Superior temporal gyrus (tissue), 1 donor: ENCODE measurements around the gene SERPINE2.
A peak's percentile ranks its signal among the peaks of the same experiment; 100 is the strongest.
"Not testable (repeated sequence)": the region's sequence is repeated elsewhere in the genome, so short reads cannot be mapped to it uniquely, and the experiment has no call there.

Source experiments
- DNase-seq: peaks from one replicate; pipeline ENCODE4 v3.0.0-alpha.2; 2016; ENCODE audit errors: extremely low spot score

Gene SERPINE2

DNA sequence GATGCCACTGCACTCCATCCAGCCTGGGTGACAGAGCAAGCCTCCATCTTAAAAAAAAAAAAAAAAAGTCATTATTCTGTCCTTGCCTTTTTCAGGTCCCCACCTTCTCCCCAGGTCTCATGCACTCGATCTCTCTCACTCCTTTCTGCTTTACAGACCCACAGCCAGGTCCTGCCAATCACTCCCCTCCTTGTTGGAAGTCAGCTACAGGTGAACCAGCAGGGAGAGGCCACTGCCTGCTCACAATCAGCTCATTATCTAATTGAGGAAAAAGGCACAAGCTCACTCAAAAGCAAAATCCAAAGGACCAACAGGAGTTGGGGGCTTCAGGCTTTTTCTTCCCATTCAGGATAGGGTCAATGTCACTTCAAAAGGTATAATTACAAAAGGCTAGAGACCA, 96.0 kb downstream of the SERPINE2 start:
- no peak for DNase-seq

DNA sequence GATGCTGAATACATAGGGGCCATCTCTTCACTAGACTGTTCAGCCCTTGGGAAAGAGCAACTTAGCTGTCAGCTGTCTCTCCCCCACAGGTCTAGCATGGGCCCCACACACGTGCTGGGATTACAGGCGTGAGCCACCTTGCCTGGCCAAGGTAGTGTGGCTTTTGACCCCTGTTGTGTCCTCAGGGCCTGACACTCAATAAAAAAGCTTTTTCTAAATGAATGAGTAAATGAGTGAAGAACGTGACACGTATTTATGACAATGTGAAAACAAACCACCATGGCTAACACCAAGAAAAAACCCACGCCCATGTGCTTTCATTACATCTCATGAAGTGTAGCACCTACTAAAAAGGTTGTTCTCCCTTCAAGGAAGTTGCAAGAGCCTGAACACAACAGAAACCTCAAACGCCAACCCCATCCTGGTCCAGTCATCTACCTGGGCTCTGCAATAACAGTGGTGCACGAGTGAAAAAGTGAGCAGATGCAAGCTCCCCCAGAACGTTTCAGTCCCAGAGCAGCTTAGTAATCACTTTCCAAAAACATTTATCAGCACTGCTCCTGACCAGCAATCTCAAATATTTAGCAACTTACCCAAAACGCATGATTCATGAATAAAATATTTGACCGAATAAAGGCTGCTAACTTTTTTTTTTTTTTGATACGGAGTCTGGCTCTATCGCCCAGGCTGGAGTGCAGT, 97.4 kb downstream of the SERPINE2 start:
- no peak for DNase-seq

DNA sequence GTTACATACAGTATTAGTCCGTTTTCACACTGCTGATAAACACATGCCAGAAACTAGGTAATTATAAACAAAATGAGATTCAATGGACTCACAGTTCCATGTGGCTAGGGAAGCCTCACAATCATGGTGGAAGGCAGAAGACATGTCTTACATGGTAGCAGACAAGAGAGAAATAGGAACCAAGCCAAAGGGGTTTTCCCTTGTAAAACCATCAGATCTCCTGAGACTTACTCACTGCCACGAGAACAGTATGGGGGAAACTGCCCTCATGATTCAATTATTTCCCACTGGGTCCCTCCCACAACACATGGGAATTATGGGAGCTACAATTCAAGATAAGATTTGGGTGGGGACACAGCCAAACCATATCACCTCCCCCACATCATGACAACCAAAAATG, 99.6 kb downstream of the SERPINE2 start:
- DNase-seq, result not testable (repeated sequence)

DNA sequence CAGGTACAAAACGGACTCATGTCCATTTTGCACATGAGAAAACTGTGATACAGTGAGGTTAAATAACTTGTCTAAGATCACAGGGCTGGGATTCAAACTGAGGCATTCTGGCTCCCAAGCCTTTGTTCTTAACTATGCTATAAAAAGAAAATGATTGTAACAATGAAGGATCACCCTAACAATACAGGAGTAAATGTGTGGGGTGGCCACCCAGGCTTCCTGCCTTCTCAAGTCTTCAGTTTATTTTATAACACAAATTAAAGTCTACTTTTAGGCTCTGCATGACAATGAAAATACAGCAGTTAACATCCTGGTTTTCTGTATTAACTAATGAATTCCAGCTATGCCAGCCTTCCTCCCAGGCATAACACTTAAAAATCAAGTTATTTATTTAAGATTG, 101.6 kb downstream of the SERPINE2 start:
- no peak for DNase-seq

GRCh38 chr2:223936862-223937326, 102.2 kb downstream of the SERPINE2 start:
- no peak for DNase-seq

GRCh38 chr2:223935459-223936125, 103.5 kb downstream of the SERPINE2 start:
- DNase-seq, result no peak

DNA sequence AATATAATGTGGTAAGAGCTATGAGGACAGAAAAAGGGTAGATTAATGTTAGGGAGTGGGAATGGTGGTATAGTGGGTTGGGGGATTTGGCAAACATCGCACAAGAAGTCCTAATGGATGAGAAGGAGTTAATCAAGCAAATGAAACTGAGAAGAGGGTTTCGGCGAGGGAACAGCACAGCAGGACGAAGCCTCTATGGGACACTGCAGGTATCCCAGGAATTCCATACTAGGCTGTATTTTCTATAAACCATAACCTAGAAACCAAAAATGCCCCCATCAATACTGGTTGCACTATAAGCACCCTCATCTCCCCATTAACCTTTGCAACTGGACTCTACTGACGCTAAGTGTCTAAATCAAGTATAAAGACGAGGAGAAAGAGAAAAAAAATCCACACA, 104.2 kb downstream of the SERPINE2 start:
- DNase-seq, result no peak

- peak; percentile 38 for DNase-seq
These were observed 106.0 kb downstream of the SERPINE2 start for GRCh38 chr2:223932816-223933800.

DNA sequence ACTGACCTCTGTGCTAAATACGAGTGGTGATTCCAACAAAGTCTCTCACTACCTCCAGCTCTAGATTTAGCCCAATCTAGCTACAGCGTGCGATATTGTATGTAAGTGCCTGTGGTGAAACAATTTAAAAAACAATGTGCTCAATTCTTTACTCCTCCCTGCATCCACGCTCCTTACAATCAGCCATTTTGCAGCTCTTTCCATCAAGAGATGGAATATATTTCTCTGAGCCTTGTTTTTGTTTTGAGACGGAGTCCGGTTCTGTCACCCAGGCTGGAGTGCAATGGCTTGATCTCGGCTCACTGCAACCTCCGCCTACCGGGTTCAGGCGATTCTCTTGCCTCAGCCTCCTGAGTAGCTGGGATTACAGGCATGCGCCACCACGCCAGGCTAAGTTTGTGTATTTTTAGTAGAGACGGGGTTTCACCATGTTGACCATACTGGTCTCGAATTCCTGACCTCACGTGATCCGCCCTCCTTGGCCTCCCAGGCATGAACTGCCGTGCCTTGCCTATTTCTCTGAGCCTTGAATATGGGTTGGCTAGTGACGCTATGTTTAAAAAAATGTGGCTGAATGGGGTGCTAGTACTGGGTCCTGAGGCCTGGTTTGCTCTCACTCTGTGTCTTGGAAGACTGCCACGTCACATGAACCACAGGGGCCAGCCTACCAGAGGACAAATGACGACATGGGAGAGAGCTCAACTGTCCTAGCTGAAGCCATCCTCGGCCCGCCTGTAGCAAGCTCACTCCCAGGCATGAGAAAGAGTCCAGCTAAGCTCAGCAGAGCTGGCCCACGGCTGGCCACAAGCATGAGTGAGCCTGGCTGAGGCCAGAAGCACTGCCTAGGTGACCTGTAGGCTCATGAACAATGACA, 108.7 kb downstream of the SERPINE2 start:
- DNase-seq, result peak; percentile 90

- DNase-seq, result no peak
These were observed 109.4 kb downstream of the SERPINE2 start for GRCh38 chr2:223929571-223930102.

DNA sequence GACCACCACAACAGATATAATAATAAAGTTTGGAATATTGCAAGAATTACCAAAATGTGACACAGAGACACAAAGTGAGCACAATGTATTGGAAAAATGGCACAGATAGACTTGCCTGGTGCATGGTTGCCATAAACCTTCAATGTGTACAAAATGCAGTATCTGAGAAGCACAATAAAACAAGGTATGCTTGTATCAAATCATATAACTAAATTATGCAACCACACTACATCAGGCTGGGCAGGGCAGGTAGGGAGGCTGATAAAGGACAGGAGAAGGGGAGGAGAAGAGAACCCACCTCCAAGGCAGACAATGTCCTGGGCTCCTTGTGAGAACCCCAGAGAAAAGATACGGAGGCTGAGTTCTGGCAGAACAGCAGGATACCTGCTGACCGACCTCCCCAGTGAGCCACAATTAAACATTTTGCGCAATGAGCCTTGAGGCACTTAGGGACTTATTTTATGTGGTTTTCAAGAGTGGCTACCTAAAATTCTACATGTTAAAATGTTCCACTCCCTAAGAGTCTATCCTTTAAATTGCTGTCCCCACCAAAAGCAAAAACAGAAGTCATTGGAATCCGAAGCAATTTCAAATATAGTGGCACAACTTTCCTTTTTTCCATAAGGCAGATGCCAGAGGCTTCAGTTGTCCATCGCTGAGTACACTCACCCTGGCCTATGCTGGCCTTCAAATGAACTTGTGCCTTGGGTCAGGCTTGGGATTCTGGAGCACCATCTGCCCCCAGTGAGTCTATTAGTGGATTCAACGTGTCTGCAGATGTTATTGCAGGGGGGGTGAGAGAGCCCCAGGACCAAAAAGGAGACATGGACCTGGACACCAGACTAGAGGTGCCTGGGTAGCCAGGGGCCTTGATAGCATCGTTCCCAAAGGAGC, 110.7 kb downstream of the SERPINE2 start:
- no peak for DNase-seq

GRCh38 chr2:223925106-223925505, 114.0 kb downstream of the SERPINE2 start:
- no peak for DNase-seq
